Stimulated activated memory B cell treated with anti-CD40 and anti-IgM and Interleukin-4, amounts not matched to agents 10 μg/mL and 1 μg/mL and 100 μg/mL, for 72 hours (primary cell): ENCODE results near the gene RPS19.

Experiments
- ATAC-seq: fragments of 150-1000 bp; cut with Tn5 transposase; 2 replicates; pipeline ENCODE4 v1.10.0; 2021
- H3K27ac Mint-ChIP-seq: one replicate; pipeline ENCODE4 v1.8.0; 2022; ENCODE audit warnings: mild to moderate bottlenecking, mixed read lengths
- H3K27me3 Mint-ChIP-seq: one replicate; pipeline ENCODE4 v1.8.0; 2022; ENCODE audit warnings: mixed read lengths
- H3K36me3 Mint-ChIP-seq: one replicate; pipeline ENCODE4 v1.8.0; 2022; ENCODE audit warnings: mixed read lengths
- H3K4me1 Mint-ChIP-seq: one replicate; pipeline ENCODE4 v1.8.0; 2022; ENCODE audit warnings: mixed read lengths
- H3K4me3 Mint-ChIP-seq: one replicate; pipeline ENCODE4 v1.8.0; 2022; ENCODE audit warnings: mild to moderate bottlenecking, moderate library complexity, mixed read lengths
- H3K9me3 Mint-ChIP-seq: one replicate; pipeline ENCODE4 v1.8.0; 2022; ENCODE audit warnings: mixed read lengths

RPS19 gene

DNA sequence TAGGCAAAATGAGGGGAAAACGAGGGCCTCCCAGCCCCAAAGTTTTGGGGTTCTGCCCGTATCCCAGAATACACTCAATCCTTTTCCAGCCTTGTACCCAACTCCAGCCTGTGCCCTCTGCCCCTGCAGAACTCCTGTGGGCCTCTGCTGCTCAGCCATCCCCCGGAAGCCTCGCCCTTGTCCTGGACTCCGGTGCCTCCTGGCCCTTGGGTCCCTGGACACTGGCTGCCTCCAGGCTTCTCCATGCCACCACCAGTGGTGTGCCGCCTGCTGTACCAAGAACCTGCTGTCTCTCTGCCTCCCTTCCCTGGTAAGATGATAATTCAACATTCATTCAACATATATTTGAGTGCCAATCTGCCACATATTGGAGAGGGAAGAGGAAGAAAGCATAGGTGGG lies 11.4 kb upstream of the RPS19 start:
- ATAC-seq = no peak
- H3K9me3 Mint-ChIP-seq = peaks cover 7% of the 10 kb centered on the region

DNA sequence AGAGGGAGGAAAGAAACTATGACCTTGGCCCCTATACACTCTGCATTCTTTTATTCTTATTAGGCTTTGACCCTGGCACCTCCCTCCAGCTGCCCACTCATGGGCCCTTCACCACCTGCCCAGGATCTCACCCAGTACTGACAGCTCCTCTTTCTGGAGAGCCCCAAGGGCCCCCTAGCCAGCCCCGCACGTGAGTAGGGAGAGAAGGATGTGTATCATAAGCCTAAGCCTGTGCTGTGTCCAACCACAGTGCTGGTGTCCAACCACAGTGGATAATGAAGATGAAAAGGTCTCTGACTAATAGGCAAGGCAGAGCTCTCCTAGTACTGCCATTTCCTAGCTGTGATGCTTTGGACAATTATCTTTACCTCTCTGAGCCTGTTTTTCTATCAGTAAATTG lies 11.0 kb upstream of the RPS19 start:
- peak overlapping the region; percentile 12 for H3K27ac Mint-ChIP-seq
- H3K36me3 Mint-ChIP-seq = peaks cover 1% of the 10 kb centered on the region
- peaks cover 3% of the 10 kb centered on the region for H3K9me3 Mint-ChIP-seq
- H3K4me3 Mint-ChIP-seq = no peak overlapping the region
- peaks cover 5% of the 10 kb centered on the region for H3K4me1 Mint-ChIP-seq
- peaks cover 5% of the 10 kb centered on the region for H3K27me3 Mint-ChIP-seq
- ATAC-seq = no peak

More for the DNA sequence above, 11.4 kb upstream of the RPS19 start:
- Mint-ChIP-seq H3K4me1 (peaks cover 3% of the 10 kb centered on the region), H3K27ac (peak overlapping the region; percentile 12), H3K4me3 (no peak overlapping the region), H3K36me3 (peaks cover 5% of the 10 kb centered on the region), H3K27me3 (peaks cover 9% of the 10 kb centered on the region)

DNA sequence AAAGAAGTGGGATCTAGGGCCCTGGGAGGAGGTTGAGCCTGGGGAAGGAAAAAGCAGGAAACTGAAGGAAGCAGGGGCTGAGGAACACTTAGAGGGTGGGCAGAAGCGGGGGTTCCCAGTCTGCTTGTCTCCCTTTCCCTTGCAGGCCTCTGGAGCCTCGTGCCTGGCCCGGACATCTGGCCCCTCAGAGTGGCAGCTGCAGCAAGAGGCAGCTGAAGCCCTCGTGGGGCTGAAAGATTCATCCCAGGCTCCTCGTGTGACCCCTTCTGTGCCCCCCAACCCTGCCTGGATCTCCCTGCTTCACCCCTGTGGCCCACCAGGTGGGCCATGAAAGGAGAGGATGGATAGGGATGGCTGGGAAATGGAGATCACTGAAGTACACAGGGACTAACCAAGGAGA lies 9.7 kb upstream of the RPS19 start:
- Mint-ChIP-seq H3K27me3 (no peaks in the 10 kb centered on the region), H3K9me3 (no peaks in the 10 kb centered on the region), H3K4me3 (no peak overlapping the region), H3K4me1 (peaks cover 5% of the 10 kb centered on the region), H3K27ac (no peak overlapping the region), H3K36me3 (no peaks in the 10 kb centered on the region)
- ATAC-seq = no peak

DNA sequence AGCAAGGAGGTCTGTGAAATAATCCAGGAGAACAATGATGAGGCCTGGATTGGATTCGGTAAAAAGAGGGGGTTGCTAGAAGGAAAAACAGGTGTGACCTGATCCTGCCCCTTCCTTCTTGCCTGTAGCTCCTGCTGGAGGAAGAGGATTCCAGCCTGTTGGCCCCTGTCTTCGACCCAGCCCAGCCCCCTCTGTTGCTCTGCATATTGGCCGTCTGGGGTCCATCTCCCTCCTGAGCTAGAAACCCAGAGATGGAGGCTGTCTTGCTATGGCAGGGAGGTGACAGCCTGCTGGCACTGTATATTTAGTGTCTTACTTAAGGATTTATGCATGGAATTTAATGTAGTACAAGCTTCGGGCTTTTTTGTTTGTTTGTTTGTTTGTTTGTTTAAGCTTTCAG lies 8.6 kb upstream of the RPS19 start:
- no peak overlapping the region for H3K4me3 Mint-ChIP-seq
- ATAC-seq = no peak
- peaks cover 5% of the 10 kb centered on the region for H3K4me1 Mint-ChIP-seq

DNA sequence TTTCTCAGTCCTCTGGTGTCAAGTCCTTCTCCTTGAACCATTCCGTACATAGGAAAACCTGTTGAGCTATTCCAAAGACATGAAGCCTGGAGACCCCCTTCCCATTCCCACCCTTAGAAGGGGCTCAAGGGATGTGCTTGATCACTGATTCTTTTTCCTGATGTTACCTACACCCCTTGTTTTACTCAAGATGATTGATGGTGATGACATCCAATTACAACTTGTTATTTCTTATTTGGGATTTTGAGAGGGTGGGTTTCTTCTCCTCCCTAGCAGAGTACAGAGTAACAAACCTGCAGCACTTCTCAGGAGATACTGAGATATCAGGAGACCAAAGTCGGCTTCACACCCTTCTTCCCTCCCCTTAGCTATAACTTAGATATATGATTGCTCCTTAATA lies 6.7 kb upstream of the RPS19 start:
- Mint-ChIP-seq H3K4me3 (no peak overlapping the region), H3K27ac (no peak overlapping the region), H3K27me3 (no peaks in the 10 kb centered on the region), H3K9me3 (no peaks in the 10 kb centered on the region), H3K36me3 (no peaks in the 10 kb centered on the region), H3K4me1 (peaks cover 5% of the 10 kb centered on the region)
- ATAC-seq = no peak

More for the DNA sequence above, 8.6 kb upstream of the RPS19 start:
- H3K27ac Mint-ChIP-seq = peak overlapping the region; percentile 7
- H3K27me3 Mint-ChIP-seq = no peaks in the 10 kb centered on the region
- no peaks in the 10 kb centered on the region for H3K9me3 Mint-ChIP-seq
- no peaks in the 10 kb centered on the region for H3K36me3 Mint-ChIP-seq

DNA sequence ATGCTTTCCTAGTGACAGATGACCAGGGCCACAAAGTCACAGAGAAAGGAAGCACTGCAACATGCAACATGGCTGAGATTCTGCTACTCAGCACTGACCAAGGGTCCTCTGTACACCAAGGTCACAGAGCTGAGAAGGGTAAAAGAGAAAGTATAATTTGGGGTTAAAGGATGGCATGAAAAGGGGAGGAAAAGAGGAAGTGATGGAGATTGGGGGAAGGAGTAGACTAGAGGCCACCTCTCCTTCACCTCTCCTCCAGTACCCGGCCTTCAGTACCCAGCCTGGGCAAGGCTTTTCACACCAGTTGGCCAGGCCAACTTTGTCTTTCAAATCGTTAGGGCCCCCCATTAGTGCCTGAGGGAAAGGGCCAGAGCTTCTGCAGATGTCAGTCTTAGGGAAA lies 6.3 kb upstream of the RPS19 start:
- no peak for ATAC-seq
- Mint-ChIP-seq H3K27me3 (no peaks in the 10 kb centered on the region), H3K9me3 (no peaks in the 10 kb centered on the region), H3K27ac (no peak overlapping the region), H3K4me3 (no peak overlapping the region), H3K4me1 (peaks cover 5% of the 10 kb centered on the region), H3K36me3 (no peaks in the 10 kb centered on the region)

DNA sequence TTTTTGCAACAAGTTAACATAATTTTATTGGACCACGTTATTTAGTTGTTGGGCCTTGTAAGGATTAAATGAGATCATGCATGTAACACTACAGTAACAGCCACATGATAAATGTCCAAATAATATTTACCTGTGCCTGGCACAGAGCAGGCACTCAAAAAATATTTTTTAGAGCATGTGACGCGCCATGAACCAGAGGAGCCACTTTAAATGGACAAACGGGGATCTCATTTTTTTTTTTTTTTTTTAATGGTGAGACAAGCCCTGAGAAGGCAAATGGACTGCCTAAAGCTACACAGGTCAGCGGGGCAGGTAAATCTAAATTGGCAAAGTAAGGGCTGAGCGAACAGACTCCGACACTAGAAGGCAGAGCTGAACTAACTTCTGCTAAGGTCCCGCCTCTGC lies 840 bp upstream of the RPS19 start:
- H3K36me3 Mint-ChIP-seq = peaks cover 35% of the 10 kb centered on the region
- ATAC-seq = no peak
- H3K9me3 Mint-ChIP-seq = no peaks in the 10 kb centered on the region
- peak overlapping the region; percentile 93 for H3K4me3 Mint-ChIP-seq
- peaks cover 36% of the 10 kb centered on the region for H3K4me1 Mint-ChIP-seq
- H3K27me3 Mint-ChIP-seq = no peaks in the 10 kb centered on the region
- peak overlapping the region; percentile 89 for H3K27ac Mint-ChIP-seq

DNA sequence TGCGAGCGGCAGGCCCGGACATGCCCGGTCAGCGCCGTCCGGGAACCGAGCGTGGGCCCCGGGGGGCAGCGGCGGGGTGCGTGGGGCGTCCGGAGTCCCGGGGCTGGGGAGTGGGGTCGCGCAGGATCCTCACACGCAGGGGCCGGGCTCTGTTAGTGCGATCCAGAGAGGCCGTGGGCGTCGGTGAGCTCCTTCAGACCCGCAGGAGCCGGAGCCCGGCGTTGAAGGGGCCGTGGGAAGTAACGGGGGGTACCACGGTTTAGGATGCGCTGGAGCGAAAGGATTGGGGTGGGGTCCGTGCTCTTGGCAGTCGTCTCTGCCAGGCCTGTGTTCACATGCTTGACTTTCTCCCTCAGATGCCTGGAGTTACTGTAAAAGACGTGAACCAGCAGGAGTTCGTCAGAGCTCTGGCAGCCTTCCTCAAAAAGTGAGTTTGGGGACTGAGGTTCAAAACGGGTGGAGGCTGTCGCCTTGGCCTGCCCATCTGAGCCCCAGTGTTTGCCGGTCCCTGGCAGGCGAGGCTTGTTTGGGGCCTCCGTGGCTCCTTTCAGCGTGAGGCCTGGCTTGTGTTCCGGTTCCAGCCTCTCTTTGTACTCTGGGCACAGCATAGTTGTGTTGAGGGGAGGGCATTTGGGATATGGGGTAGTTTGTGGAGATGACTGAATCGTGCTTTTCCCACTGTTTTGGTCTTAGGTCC lies 512 bp downstream of the RPS19 start:
- no peaks in the 10 kb centered on the region for H3K27me3 Mint-ChIP-seq
- peaks cover 48% of the 10 kb centered on the region for H3K4me1 Mint-ChIP-seq
- H3K27ac Mint-ChIP-seq = peak overlapping the region; percentile 89
- peaks cover 42% of the 10 kb centered on the region for H3K36me3 Mint-ChIP-seq
- no peaks in the 10 kb centered on the region for H3K9me3 Mint-ChIP-seq
- peak overlapping the region; percentile 93 for H3K4me3 Mint-ChIP-seq
- no peak for ATAC-seq

DNA sequence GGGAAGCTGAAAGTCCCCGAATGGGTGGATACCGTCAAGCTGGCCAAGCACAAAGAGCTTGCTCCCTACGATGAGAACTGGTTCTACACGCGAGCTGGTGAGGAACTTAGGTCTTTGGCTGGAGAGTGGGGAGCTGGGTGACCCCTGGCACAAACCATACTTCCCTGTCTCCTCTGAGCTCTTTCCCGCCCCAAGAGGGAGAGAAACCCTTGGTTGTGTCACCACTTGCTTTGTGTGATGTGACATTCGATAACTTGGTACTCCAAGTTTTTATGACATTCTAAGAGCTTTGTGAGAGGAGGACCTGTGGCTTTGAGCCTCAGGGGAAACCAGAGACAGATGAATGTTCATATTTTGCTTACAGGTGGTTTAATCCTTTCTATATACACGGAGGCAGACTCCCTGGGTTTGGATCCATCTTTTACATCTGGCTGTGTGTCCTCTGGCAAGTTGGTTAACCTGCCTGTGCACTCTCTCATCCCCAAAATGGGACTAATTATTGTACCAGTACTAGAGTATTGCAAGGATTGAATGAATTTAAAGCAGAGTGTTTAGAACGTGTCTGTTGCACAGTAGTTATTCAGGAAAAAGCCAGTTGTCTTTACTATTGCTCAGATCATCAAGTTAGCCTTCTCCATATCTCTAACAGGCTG lies 1.2 kb downstream of the RPS19 start:
- peaks cover 46% of the 10 kb centered on the region for H3K36me3 Mint-ChIP-seq
- H3K27me3 Mint-ChIP-seq = no peaks in the 10 kb centered on the region
- peak overlapping the region; percentile 89 for H3K27ac Mint-ChIP-seq
- ATAC-seq = no peak
- peaks cover 54% of the 10 kb centered on the region for H3K4me1 Mint-ChIP-seq
- H3K9me3 Mint-ChIP-seq = no peaks in the 10 kb centered on the region
- peak overlapping the region; percentile 93 for H3K4me3 Mint-ChIP-seq

DNA sequence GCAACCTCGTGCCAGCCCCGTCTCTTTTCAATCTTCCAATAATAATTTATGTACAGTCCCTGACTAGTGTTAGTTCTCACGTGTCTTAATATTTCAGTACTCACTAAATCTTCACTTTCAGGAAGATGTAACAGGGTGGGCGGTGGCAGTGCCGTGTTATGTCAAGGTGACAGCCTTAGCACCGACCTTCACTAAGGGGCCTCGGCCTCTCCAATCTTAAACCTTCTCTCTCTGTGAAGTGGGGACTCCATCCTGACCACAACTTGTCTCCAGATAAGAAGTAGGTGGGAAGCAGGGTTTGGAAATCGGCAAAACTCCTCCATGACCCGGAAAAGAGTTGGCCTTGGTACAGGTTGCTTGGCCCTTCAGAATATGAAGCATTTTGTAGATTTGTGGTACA lies 1.8 kb downstream of the RPS19 start:
- no peak for ATAC-seq
- H3K36me3 Mint-ChIP-seq = peaks cover 50% of the 10 kb centered on the region
- peaks cover 60% of the 10 kb centered on the region for H3K4me1 Mint-ChIP-seq
- peak overlapping the region; percentile 89 for H3K27ac Mint-ChIP-seq
- H3K9me3 Mint-ChIP-seq = no peaks in the 10 kb centered on the region
- H3K4me3 Mint-ChIP-seq = peak overlapping the region; percentile 93
- no peaks in the 10 kb centered on the region for H3K27me3 Mint-ChIP-seq

DNA sequence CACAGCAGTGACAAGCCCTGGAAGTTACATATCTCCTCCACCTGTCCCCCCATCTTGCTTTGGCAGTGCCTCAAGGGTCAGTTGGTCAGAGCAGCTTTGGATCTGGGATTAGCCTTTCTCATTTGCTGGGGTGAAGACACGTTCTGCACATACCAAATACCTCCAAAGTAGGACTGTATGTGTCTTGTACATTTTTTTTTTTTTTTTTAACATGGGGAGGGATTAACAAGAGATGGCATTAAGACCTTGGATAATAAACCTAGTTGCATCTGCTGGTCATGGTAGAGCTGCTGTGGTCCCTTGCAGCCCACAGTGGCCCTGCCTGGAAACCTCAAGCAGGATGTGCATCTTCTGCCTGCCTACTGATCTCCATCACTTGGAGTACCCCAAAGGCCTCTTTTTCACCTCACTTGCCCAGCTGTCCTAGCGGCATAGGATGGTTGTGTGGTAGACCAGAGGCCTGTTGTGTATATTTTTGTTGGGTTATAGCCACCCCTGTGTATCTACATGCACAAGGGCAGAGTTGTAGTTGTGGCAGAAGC lies 2.5 kb downstream of the RPS19 start:
- no peaks in the 10 kb centered on the region for H3K27me3 Mint-ChIP-seq

DNA sequence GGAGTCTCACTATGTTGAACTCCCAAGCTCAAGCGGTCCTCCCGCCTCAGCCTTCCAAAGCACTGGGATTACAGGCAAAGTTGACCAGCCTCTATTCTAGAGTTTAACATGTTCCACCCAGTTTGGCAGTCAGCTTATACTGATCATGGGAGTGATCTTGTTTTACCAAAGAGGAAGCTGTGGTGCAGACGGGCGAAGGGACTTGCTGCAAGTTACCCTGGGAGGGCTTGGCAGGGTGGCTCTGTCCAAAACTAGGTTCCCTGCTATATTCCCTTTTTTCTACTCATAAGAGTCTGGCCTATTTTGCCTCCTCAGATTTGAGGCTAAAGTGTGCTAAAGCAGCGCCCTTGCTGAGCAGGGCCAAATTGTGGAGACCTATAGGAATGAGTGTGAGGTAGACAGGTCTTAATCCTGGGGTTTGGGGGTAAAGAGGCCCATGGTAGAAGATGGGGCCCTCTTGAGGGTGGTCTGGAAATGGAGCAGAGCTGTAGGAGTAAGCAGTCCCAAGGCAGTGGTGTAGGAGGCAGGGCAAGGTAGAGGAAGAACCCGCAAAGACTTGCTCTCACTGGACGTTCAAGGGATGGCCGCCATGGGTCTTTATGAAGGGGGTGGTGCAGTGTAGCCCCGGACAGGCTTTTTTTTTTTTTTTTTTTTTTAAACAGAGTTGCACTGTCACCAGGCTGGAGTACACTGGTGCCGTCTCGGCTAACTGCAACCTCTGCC lies 3.3 kb downstream of the RPS19 start:
- H3K36me3 Mint-ChIP-seq = peaks cover 59% of the 10 kb centered on the region
- no peak for ATAC-seq
- H3K9me3 Mint-ChIP-seq = no peaks in the 10 kb centered on the region
- peak overlapping the region; percentile 89 for H3K27ac Mint-ChIP-seq
- H3K4me3 Mint-ChIP-seq = peak overlapping the region; percentile 93
- peaks cover 70% of the 10 kb centered on the region for H3K4me1 Mint-ChIP-seq
- H3K27me3 Mint-ChIP-seq = no peaks in the 10 kb centered on the region

More for the DNA sequence above, 2.5 kb downstream of the RPS19 start:
- Mint-ChIP-seq H3K36me3 (peaks cover 50% of the 10 kb centered on the region), H3K4me1 (peaks cover 62% of the 10 kb centered on the region), H3K9me3 (no peaks in the 10 kb centered on the region), H3K4me3 (peak overlapping the region; percentile 93), H3K27ac (peak overlapping the region; percentile 89)
- no peak for ATAC-seq

DNA sequence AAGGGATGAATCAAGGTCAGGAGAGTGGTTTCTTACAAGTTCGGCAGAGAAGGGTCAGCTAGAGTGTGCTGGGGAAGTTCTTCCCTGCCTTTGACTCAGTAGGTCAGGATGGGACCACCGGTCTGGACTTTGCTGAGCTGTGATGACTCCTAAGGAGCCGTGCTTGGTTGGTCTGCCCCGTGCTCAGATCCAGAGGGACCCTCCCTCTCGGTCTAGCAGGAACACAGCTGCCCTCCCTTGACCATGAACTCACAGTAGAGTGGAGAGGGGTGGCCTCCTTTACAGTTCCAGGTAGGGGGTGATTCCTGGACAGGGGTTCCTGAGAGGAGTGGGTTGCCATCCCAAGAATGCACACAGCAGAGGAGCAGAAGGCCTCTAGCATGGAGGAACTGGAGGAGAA lies 4.3 kb downstream of the RPS19 start:
- peak overlapping the region; percentile 58 for H3K4me3 Mint-ChIP-seq
- ATAC-seq = no peak
- peaks cover 67% of the 10 kb centered on the region for H3K36me3 Mint-ChIP-seq
- H3K27ac Mint-ChIP-seq = peak overlapping the region; percentile 89
- peaks cover 80% of the 10 kb centered on the region for H3K4me1 Mint-ChIP-seq
- H3K27me3 Mint-ChIP-seq = no peaks in the 10 kb centered on the region
- no peaks in the 10 kb centered on the region for H3K9me3 Mint-ChIP-seq

DNA sequence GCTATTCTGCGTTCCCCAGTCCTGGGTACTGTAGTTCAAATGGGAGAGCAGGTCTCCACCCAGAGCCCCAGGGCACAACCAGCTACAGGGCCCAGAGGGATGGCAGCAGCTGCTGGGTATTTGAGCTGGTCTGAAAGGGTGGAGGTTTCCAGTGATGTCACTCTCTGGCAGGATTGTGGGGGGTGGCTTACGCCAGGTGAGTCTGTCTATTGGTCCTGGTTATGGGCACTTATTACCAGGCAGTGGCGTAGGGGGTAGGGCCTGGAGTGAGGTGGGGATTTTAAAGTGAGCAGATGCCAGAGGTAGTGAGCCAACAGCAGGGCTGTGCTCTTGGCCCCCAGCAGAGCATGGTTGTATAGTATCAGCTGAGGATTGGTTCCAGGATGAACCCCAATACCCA lies 6.2 kb downstream of the RPS19 start:
- peak overlapping the region; percentile 65 for H3K4me3 Mint-ChIP-seq
- H3K27me3 Mint-ChIP-seq = no peaks in the 10 kb centered on the region
- peaks cover 92% of the 10 kb centered on the region for H3K4me1 Mint-ChIP-seq
- ATAC-seq = no peak
- peaks cover 73% of the 10 kb centered on the region for H3K36me3 Mint-ChIP-seq
- H3K27ac Mint-ChIP-seq = peak overlapping the region; percentile 89
- H3K9me3 Mint-ChIP-seq = no peaks in the 10 kb centered on the region
